Activated CD8-positive, alpha-beta T cell treated with anti-CD3 and anti-CD28 coated beads for 36 hours (primary cell): ENCODE measurements around the gene HIBCH. TPM values are rescaled to one million over a fixed set of nuclear protein-coding genes. Genes with fewer than 3 reads are reported as not detected.

Source experiments
- ATAC-seq: fragments of 200-7000 bp; cut with Tn5 transposase; one replicate; pipeline ENCODE4 v1.10.0; 2021; ENCODE audit warnings: mild to moderate bottlenecking, moderate library complexity
- CTCF ChIA-PET: fragments of 350-600 bp; sonication (Branson Sonifier 250); formaldehyde crosslinking; loops from one replicate; lab custom pipeline; 2021; ENCODE audit warnings: antibody characterized with exemption; lab: Charles Lee
- POLR2A ChIA-PET: fragments of 350-600 bp; sonication (Branson Sonifier 250); formaldehyde crosslinking; loops from one replicate; lab custom pipeline; 2021; ENCODE audit warnings: antibody characterized with exemption; lab: Charles Lee
- DNase-seq: peaks from one replicate; pipeline ENCODE4 v3.0.0-alpha.2; 2020
- H3K27ac Mint-ChIP-seq: one replicate; pipeline ENCODE4 v1.8.0; 2021; ENCODE audit warnings: mild to moderate bottlenecking, mixed read lengths
- H3K27me3 Mint-ChIP-seq: one replicate; pipeline ENCODE4 v1.8.0; 2021; ENCODE audit warnings: mixed read lengths
- H3K36me3 Mint-ChIP-seq: one replicate; pipeline ENCODE4 v1.8.0; 2021; ENCODE audit warnings: low read depth, mixed read lengths
- H3K4me1 Mint-ChIP-seq: one replicate; pipeline ENCODE4 v1.8.0; 2021; ENCODE audit warnings: low read depth, mixed read lengths
- H3K4me3 Mint-ChIP-seq: one replicate; pipeline ENCODE4 v1.8.0; 2021; ENCODE audit warnings: mild to moderate bottlenecking, moderate library complexity, mixed read lengths
- H3K9me3 Mint-ChIP-seq: one replicate; pipeline ENCODE4 v1.8.0; 2021; ENCODE audit warnings: mixed read lengths
- intact Hi-C: fragments of 100-400 bp; cut with micrococcal nuclease; formaldehyde crosslinking; loops from one replicate; pipeline ENCODE4 v1.10.0; 2022
- total RNA-seq, 2 experiments: library from RNA; stranded (reverse); gene quantifications; one replicate each; pipeline ENCODE4 v1.2.3, GENCODE V29; 2021
- TF ChIP-seq, protein P1 (sequence below): fragments of 200-600 bp; IDR thresholded peaks from one replicate; pipeline ENCODE4 v1.8.0; 2022; ENCODE audit warnings: antibody characterized with exemption, mild to moderate bottlenecking

The HIBCH gene
- total RNA-seq, 2 experiments from 2014 or later: 17.6 to 19.3 TPM

DNA sequence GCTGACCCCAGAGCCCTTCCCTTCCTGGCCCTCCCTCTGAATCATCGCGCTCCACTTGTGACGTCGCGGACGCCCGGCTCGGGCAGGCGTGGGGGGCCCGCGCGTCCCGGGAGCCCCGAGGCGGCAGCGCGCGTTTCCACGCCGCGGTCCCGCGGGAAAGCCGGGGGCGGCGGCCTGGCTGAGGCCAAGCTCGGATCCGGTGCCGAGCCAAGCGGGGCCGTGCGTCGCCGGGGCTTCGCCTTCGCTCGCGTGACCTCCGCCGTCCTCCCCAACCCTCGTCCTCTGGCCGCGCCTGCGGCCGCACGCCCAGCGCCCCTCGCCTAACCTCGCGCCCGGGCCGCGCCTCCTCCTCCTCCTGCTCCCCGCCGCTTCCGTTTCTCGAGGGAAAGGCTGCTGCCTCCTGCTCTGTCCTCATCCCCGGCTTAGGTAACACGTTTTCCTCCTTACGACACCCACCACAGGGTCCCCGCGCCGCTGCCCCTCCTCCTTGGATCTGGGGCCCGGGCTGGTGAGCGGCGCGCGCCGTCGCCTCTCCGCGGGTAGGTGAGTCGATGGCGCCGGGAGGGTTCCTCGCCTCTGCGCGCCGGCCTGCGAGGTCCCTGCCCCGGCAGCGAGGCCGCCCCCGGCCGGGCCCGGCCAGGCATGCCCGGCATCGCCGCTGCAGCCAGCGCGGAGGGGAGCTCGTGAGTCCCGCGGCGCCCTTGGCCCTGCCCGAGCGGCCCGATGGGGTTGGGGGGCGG is 24.1 kb upstream of the HIBCH start, which contains the start of gene INPP1:
TSS of gene INPP1 (plus strand) at position 54 of the 740 bp plus-strand sequence. CDS start 16,514 bp downstream, outside the sequence.
- POLR2A ChIA-PET: interaction anchor here (0.7 to 2.1 kb wide), 4 partner anchors 13 to 134 kb away, joined by 3 to 13 read pairs (median 3); partner anchors contain the start of gene HIBCH
- ATAC-seq: peak; percentile 63
- Mint-ChIP-seq H3K4me3 (peak within 1 kb of the TSS; percentile 76), H3K27me3 (peaks cover 1% of the 10 kb centered on the region), H3K27ac (peak within 1 kb of the TSS; percentile 87), H3K36me3 (no peaks in the 10 kb centered on the region), H3K9me3 (no peaks in the 10 kb centered on the region), H3K4me1 (peaks cover 17% of the 10 kb centered on the region)
- peak; percentile 60 for DNase-seq
- intact Hi-C loops: no loop called here
- TF ChIP-seq, protein P1, sequence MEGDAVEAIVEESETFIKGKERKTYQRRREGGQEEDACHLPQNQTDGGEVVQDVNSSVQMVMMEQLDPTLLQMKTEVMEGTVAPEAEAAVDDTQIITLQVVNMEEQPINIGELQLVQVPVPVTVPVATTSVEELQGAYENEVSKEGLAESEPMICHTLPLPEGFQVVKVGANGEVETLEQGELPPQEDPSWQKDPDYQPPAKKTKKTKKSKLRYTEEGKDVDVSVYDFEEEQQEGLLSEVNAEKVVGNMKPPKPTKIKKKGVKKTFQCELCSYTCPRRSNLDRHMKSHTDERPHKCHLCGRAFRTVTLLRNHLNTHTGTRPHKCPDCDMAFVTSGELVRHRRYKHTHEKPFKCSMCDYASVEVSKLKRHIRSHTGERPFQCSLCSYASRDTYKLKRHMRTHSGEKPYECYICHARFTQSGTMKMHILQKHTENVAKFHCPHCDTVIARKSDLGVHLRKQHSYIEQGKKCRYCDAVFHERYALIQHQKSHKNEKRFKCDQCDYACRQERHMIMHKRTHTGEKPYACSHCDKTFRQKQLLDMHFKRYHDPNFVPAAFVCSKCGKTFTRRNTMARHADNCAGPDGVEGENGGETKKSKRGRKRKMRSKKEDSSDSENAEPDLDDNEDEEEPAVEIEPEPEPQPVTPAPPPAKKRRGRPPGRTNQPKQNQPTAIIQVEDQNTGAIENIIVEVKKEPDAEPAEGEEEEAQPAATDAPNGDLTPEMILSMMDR: no peak
- CTCF ChIA-PET: interaction anchor here (0.7 to 3.6 kb wide), 13 partner anchors 8 to 458 kb away, joined by 3 to 13 read pairs (median 3); partner anchors contain the start of gene HIBCH

GRCh38 chr2:190343089-190343535 is 23.5 kb upstream of the HIBCH start:
- Mint-ChIP-seq H3K4me1 (peaks cover 17% of the 10 kb centered on the region), H3K27ac (peak overlapping the region; percentile 87), H3K4me3 (peak overlapping the region; percentile 72), H3K27me3 (peaks cover 1% of the 10 kb centered on the region), H3K36me3 (no peaks in the 10 kb centered on the region), H3K9me3 (no peaks in the 10 kb centered on the region)
- CTCF ChIA-PET: interaction anchor here (0.7 to 3.6 kb wide), 6 partner anchors 9 to 254 kb away, joined by 3 to 13 read pairs (median 4); partner anchors contain the start of gene HIBCH
- intact Hi-C loops: no loop called here
- TF ChIP-seq, protein P1: no peak
- DNase-seq (peak; percentile 65), ATAC-seq (peak; percentile 70)
- POLR2A ChIA-PET: interaction anchor here (0.7 to 2.1 kb wide), 3 partner anchors 17 to 135 kb away, joined by 3 to 13 read pairs (median 3); partner anchors contain the start of gene HIBCH

GRCh38 chr2:190342611-190343010 is 23.0 kb upstream of the HIBCH start:
- ChIA-PET CTCF (interaction anchor here (0.7 to 2.0 kb wide), 3 partner anchors 10 to 255 kb away, joined by 3 to 5 read pairs (median 3); no protein-coding TSS in a partner anchor), POLR2A (interaction anchor here (0.5 to 0.7 kb wide), 2 partner anchors 16 to 20 kb away, joined by 3 read pairs; no protein-coding TSS in a partner anchor)
- no peaks in the 10 kb centered on the region for H3K36me3 Mint-ChIP-seq
- H3K27ac Mint-ChIP-seq: no peak overlapping the region
- intact Hi-C loops: no loop called here
- TF ChIP-seq, protein P1: no peak
- no peaks in the 10 kb centered on the region for H3K9me3 Mint-ChIP-seq
- peaks cover 17% of the 10 kb centered on the region for H3K4me1 Mint-ChIP-seq
- H3K27me3 Mint-ChIP-seq: peaks cover 1% of the 10 kb centered on the region
- ATAC-seq: no peak
- DNase-seq: no peak
- peak overlapping the region; percentile 72 for H3K4me3 Mint-ChIP-seq

- ChIA-PET POLR2A (no interaction called here), CTCF (no interaction called here)
- Mint-ChIP-seq H3K4me1 (peaks cover 15% of the 10 kb centered on the region), H3K4me3 (no peak overlapping the region), H3K27me3 (no peaks in the 10 kb centered on the region), H3K9me3 (no peaks in the 10 kb centered on the region), H3K36me3 (no peaks in the 10 kb centered on the region), H3K27ac (no peak overlapping the region)
- intact Hi-C loops: no loop called here
- ATAC-seq: no peak
- DNase-seq: peak; percentile 20
- TF ChIP-seq, protein P1: no peak
Observed at GRCh38 chr2:190340369-190340768, 20.7 kb upstream of the HIBCH start.
